B cell (primary cell): ENCODE measurements around the gene LYPLAL1. TPM values are rescaled to one million over a fixed set of nuclear protein-coding genes. Genes with fewer than 3 reads are reported as not detected.
"Not testable (repeated sequence)": the region's sequence is repeated elsewhere in the genome, so short reads cannot be mapped to it uniquely, and the experiment has no call there.

ENCODE experiments used
- ATAC-seq: fragments of 200-7000 bp; cut with Tn5 transposase; one replicate; pipeline ENCODE4 v1.10.0; 2021; ENCODE audit warnings: low read depth, mild to moderate bottlenecking, moderate number of reproducible peaks, moderate library complexity
- CTCF ChIA-PET: fragments of 350-600 bp; sonication (Branson Sonifier 250); formaldehyde crosslinking; loops from one replicate; lab custom pipeline; 2021; ENCODE audit warnings: antibody characterized with exemption, inconsistent platforms; lab: Charles Lee
- POLR2A ChIA-PET: fragments of 350-600 bp; sonication (Branson Sonifier 250); formaldehyde crosslinking; loops from one replicate; lab custom pipeline; 2021; ENCODE audit warnings: antibody characterized with exemption; lab: Charles Lee
- DNase-seq: peaks from one replicate; pipeline ENCODE4 v3.0.0; 2013
- H2AFZ ChIP-seq: 2 replicates; pipeline ENCODE4 v1.6.1; 2012; ENCODE audit warnings: mild to moderate bottlenecking, low read depth, low read length; ENCODE audit not compliant: insufficient read depth, poor library complexity, severe bottlenecking
- H3K27ac ChIP-seq, 2 donors: 1 replicate in 1 of 2; 2 replicates in 1 of 2; pipeline ENCODE4 v1.5.1; 2012 to 2013; ENCODE audit warnings: low read length in 2 of 2, mild to moderate bottlenecking in 2 of 2, moderate library complexity in 1 of 2
- H3K27me3 ChIP-seq, 4 experiments: fragments of 200-600 bp in 1 of 4; sonication (generic) in 1 of 4; replicated peaks in 1 of 4; 1 replicate in 2 of 4; 2 replicates in 2 of 4; pipeline versions ENCODE4 v1.6.1 to v1.7.0; 2013 to 2016; ENCODE audit warnings: low read length in 3 of 4, mild to moderate bottlenecking in 2 of 4, mixed read lengths in 1 of 4, moderate library complexity in 1 of 4; ENCODE audit not compliant: insufficient read depth in 4 of 4, control insufficient read depth in 3 of 4; ENCODE audit errors: control extremely low read depth in 1 of 4
- H3K36me3 ChIP-seq, 2 experiments: replicated peaks in 1 of 2; 1 replicate in 1 of 2; 2 replicates in 1 of 2; pipeline versions ENCODE4 v1.6.1 to v1.7.1; 2013; ENCODE audit warnings: low read length in 1 of 2; ENCODE audit not compliant: insufficient read depth in 2 of 2, control insufficient read depth in 1 of 2; ENCODE audit errors: control extremely low read depth in 1 of 2, extremely low read depth in 1 of 2
- H3K4me1 ChIP-seq, 2 donors: fragments of 200-600 bp in 1 of 2; sonication (generic) in 1 of 2; 1 replicate in 1 of 2; 2 replicates in 1 of 2; pipeline versions ENCODE4 v1.5.1 to v1.6.1; 2013 to 2017; ENCODE audit warnings: low read length in 2 of 2; ENCODE audit not compliant: control insufficient read depth in 2 of 2, insufficient read depth in 2 of 2
- H3K4me2 ChIP-seq: replicated peaks from 2 replicates; pipeline ENCODE3; 2012; ENCODE audit warnings: mild to moderate bottlenecking, low read depth, low read length; ENCODE audit not compliant: poor library complexity, severe bottlenecking
- H3K4me3 ChIP-seq, 5 experiments: fragments of 200-600 bp in 1 of 5; sonication (generic) in 1 of 5; 1 replicate in 3 of 5; 2 replicates in 2 of 5; pipeline versions ENCODE4 v1.5.1 to v1.7.0; 2011 to 2016; ENCODE audit warnings: low read length in 4 of 5, mild to moderate bottlenecking in 4 of 5, low read depth in 2 of 5, control low read depth in 1 of 5, moderate library complexity in 1 of 5; ENCODE audit not compliant: insufficient read depth in 1 of 5; ENCODE audit errors: control extremely low read depth in 1 of 5, extremely low read depth in 1 of 5
- H3K79me2 ChIP-seq: fragments of 200-600 bp; sonication (generic); one replicate; pipeline ENCODE4 v1.6.0; 2016; ENCODE audit warnings: low read length; ENCODE audit not compliant: control insufficient read depth, insufficient read depth
- H3K9ac ChIP-seq: fragments of 200-600 bp; sonication (generic); 2 replicates; pipeline ENCODE4 v1.6.1; 2017; ENCODE audit warnings: mild to moderate bottlenecking, low read length, moderate library complexity
- H3K9me3 ChIP-seq, 3 donors: one replicate each; pipeline versions ENCODE4 v1.6.1 to v1.7.1; 2013; ENCODE audit warnings: low read length in 2 of 3; ENCODE audit not compliant: control insufficient read depth in 2 of 3, insufficient read depth in 1 of 3; ENCODE audit errors: control extremely low read depth in 1 of 3
- H4K20me1 ChIP-seq: 2 replicates; pipeline ENCODE4 v1.6.0; 2012; ENCODE audit warnings: mild to moderate bottlenecking, low read length; ENCODE audit not compliant: insufficient read depth, control insufficient read depth, poor library complexity, severe bottlenecking
- H3K27ac Mint-ChIP-seq: one replicate; pipeline ENCODE4 v1.8.0; 2021; ENCODE audit warnings: mixed read lengths
- H3K27me3 Mint-ChIP-seq: one replicate; pipeline ENCODE4 v1.8.0; 2021; ENCODE audit warnings: mixed read lengths
- H3K4me1 Mint-ChIP-seq: one replicate; pipeline ENCODE4 v1.8.0; 2021; ENCODE audit warnings: mixed read lengths
- H3K4me3 Mint-ChIP-seq: one replicate; pipeline ENCODE4 v1.8.0; 2021; ENCODE audit warnings: mixed read lengths
- H3K9me3 Mint-ChIP-seq: one replicate; pipeline ENCODE4 v1.8.0; 2022; ENCODE audit warnings: mixed read lengths; ENCODE audit not compliant: insufficient read depth
- EZH2 ChIP-seq: IDR thresholded peaks from 2 replicates; pipeline ENCODE4 v1.6.1; 2012; ENCODE audit warnings: borderline replicate concordance, low read depth, mild to moderate bottlenecking, moderate library complexity, low read length; ENCODE audit not compliant: insufficient read depth, poor library complexity, severe bottlenecking
- WGBS: methylation state at CpG from one replicate; pipeline ENCODE4 v1.1.5; 2013; ENCODE audit warnings: missing lambda C conversion rate; ENCODE audit not compliant: insufficient coverage; 5-methylcytosine and 5-hydroxymethylcytosine counted together
- intact Hi-C: fragments of 100-400 bp; cut with micrococcal nuclease; formaldehyde crosslinking; loops from one replicate; pipeline ENCODE4 v1.10.0; 2022
- polyA plus RNA-seq: library from polyadenylated mRNA; depleted of rRNA; stranded (reverse); fragments of >200 nt; gene quantifications from 2 replicates; pipeline ENCODE4 v1.2.3, GENCODE V29; 2012
- total RNA-seq, 2 donors: library from RNA; stranded (reverse); fragments of 120-200 nt in 1 of 2; gene quantifications; 1 replicate in 1 of 2; 2 replicates in 1 of 2; pipeline versions ENCODE4 v1.2.3 to v1.2.4, GENCODE V29; 2013 to 2022
- TF ChIP-seq, protein P1 (sequence below): fragments of 200-600 bp; IDR thresholded peaks from one replicate; pipeline ENCODE4 v1.8.0; 2022; ENCODE audit warnings: antibody characterized with exemption, mild to moderate bottlenecking

LYPLAL1 gene
- total and polyA plus RNA-seq, 2 donors (not counting 1 experiment from before 2014, with no cell fraction given) = 27.0 to 65.4 TPM

GRCh38 chr1:219247441-219247840 lies 73.8 kb downstream of the LYPLAL1 start:
- H3K27ac ChIP-seq = no peak overlapping the region
- intact Hi-C loops = no loop called here
- TF ChIP-seq, protein P1, sequence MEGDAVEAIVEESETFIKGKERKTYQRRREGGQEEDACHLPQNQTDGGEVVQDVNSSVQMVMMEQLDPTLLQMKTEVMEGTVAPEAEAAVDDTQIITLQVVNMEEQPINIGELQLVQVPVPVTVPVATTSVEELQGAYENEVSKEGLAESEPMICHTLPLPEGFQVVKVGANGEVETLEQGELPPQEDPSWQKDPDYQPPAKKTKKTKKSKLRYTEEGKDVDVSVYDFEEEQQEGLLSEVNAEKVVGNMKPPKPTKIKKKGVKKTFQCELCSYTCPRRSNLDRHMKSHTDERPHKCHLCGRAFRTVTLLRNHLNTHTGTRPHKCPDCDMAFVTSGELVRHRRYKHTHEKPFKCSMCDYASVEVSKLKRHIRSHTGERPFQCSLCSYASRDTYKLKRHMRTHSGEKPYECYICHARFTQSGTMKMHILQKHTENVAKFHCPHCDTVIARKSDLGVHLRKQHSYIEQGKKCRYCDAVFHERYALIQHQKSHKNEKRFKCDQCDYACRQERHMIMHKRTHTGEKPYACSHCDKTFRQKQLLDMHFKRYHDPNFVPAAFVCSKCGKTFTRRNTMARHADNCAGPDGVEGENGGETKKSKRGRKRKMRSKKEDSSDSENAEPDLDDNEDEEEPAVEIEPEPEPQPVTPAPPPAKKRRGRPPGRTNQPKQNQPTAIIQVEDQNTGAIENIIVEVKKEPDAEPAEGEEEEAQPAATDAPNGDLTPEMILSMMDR = no peak
- no peak for TF ChIP-seq EZH2
- Mint-ChIP-seq H3K27ac (no peak overlapping the region), H3K9me3 (peaks cover 7% of the 10 kb centered on the region), H3K4me3 (no peak overlapping the region), H3K27me3 (no peaks in the 10 kb centered on the region), H3K4me1 (no peaks in the 10 kb centered on the region)
- H3K36me3 ChIP-seq = no peaks in the 10 kb centered on the region
- WGBS = no CpG with 5 or more reads among the region's 1 CpG
- no peaks in the 10 kb centered on the region for H3K79me2 ChIP-seq
- no peaks in the 10 kb centered on the region for H3K4me1 ChIP-seq
- DNase-seq (no peak), ATAC-seq (no peak)
- POLR2A ChIA-PET = no interaction called here
- no peak overlapping the region for H3K4me3 ChIP-seq
- no peaks in the 10 kb centered on the region for H3K27me3 ChIP-seq
- no peak overlapping the region for H3K4me2 ChIP-seq
- H3K9me3 ChIP-seq = no peaks in the 10 kb centered on the region
- CTCF ChIA-PET = no interaction called here
- H3K9ac ChIP-seq = no peak overlapping the region
- H2AFZ ChIP-seq = no peak overlapping the region
- no peaks in the 10 kb centered on the region for H4K20me1 ChIP-seq

DNA sequence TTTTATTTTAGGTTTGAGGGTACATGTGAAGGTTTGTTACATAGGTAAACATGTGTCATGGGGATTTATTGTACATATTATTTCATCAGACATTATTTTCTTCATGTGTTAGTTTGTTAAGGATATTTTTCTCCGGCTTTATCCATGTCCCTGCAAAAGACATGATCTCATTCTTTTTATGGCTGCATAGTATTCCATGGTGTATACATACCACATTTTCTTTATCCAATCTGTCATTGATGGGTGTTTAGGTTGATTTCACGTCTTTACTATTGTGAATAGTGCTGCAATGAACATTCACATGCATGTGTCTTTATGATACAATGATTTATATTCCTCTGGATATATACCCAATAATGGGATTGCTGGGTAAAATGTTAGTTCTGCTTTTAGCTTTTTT lies 76.8 kb downstream of the LYPLAL1 start:
- H3K79me2 ChIP-seq, H3K9me3 ChIP-seq, DNase-seq, H3K27ac Mint-ChIP-seq, H3K27me3 ChIP-seq, intact Hi-C loops, H3K4me3 Mint-ChIP-seq, POLR2A ChIA-PET, H2AFZ ChIP-seq, H3K4me1 Mint-ChIP-seq, H3K27ac ChIP-seq, H4K20me1 ChIP-seq, ATAC-seq, H3K27me3 Mint-ChIP-seq, H3K36me3 ChIP-seq, H3K4me3 ChIP-seq, H3K4me2 ChIP-seq, CTCF ChIA-PET, H3K4me1 ChIP-seq, H3K9ac ChIP-seq: not testable (repeated sequence)
- peaks cover 13% of the 10 kb centered on the region for H3K9me3 Mint-ChIP-seq
- WGBS = no CpG with 5 or more reads among the region's 2 CpGs
